Left lung (tissue), 14 donors: ENCODE measurements around the gene TBC1D23. TPM values are rescaled to one million over a fixed set of nuclear protein-coding genes. Genes with fewer than 3 reads are reported as not detected.

Experiments
- ATAC-seq: fragments of 200-7000 bp; cut with Tn5 transposase; one replicate; pipeline ENCODE4 v1.9.1; 2020; ENCODE audit warnings: moderate library complexity
- DNase-seq, 4 donors: peaks; one replicate each; pipeline ENCODE4 v3.0.0-alpha.2; 2013 to 2020
- H3K27ac ChIP-seq, 2 donors: fragments of 200-600 bp; sonication (generic) in 1 of 2; one replicate each; pipeline versions ENCODE4 v1.5.0 to v1.8.0; 2020 to 2021
- H3K27me3 ChIP-seq, 2 donors: fragments of 200-600 bp; sonication (generic) in 1 of 2; one replicate each; pipeline versions ENCODE4 v1.5.0 to v1.8.0; 2020 to 2021
- H3K36me3 ChIP-seq, 2 donors: fragments of 200-600 bp; sonication (generic) in 1 of 2; one replicate each; pipeline versions ENCODE4 v1.5.0 to v1.8.0; 2020 to 2021
- H3K4me1 ChIP-seq, 2 donors: fragments of 200-600 bp; one replicate each; pipeline ENCODE4 v1.8.0; 2021
- H3K4me3 ChIP-seq, 2 donors: fragments of 200-600 bp; sonication (generic) in 1 of 2; one replicate each; pipeline versions ENCODE4 v1.5.0 to v1.8.0; 2020 to 2021; ENCODE audit warnings: mild to moderate bottlenecking in 1 of 2
- H3K9me3 ChIP-seq, 2 donors: fragments of 200-600 bp; sonication (generic) in 1 of 2; one replicate each; pipeline versions ENCODE4 v1.5.0 to v1.8.0; 2020 to 2021
- intact Hi-C, 2 donors: fragments of 100-400 bp; cut with DNase I; formaldehyde crosslinking; loops; one replicate each; pipeline versions ENCODE4 v1.11.2 to v1.14.2; 2022
- long read RNA-seq, 12 donors: library from polyadenylated mRNA in 2 of 12; unstranded in 2 of 12; transcript quantifications; one replicate each; pipeline ENCODE4 v2.0.0 and lab custom pipeline, GENCODE V29; 2019 to 2026
- polyA plus RNA-seq, 6 donors: library from polyadenylated mRNA; unstranded; fragments of 120-200 nt; gene quantifications; one replicate each; pipeline ENCODE4 v1.2.1, GENCODE V29; 2013; ENCODE audit not compliant: insufficient read length in 6 of 6
- total RNA-seq, 2 donors: library from RNA; stranded (reverse); fragmentation: NEBNext Ultra II Directional; extraction: Animal tissue kit (Norgen Biotek cat#: 25700); gene quantifications; one replicate each; pipeline ENCODE4 v1.2.1, GENCODE V29; 2021
- TF ChIP-seq, protein P1 (sequence below), 2 donors: fragments of 200-600 bp; sonication (generic) in 1 of 2; IDR thresholded peaks; one replicate each; pipeline versions ENCODE4 v1.5.0 to v1.8.0; 2021; ENCODE audit warnings: antibody characterized with exemption in 2 of 2
- donor health status: DM: no; HTN: yes; CAD: no.
- donor health status: DM: no; HTN: no; CAD: no.

The TBC1D23 gene
- total RNA-seq: 10 to 100 TPM; 44.4 to 46.3 TPM
- polyA plus RNA-seq: 10 to 100 TPM; 31.6 to 43.1 (median 35.6) TPM
- long read RNA-seq, donor 1, partial matches to known transcripts: 9 of 15 reads
- long read RNA-seq, donor 1, other reads (novel, unspliced or antisense): 0 of 15 reads
- long read RNA-seq, donor 2, partial matches to known transcripts: 0 of 7 reads
- long read RNA-seq, donor 2, other reads (novel, unspliced or antisense): 0 of 7 reads
- long read RNA-seq, donor 3, partial matches to known transcripts: 0 of 4 reads
- long read RNA-seq, donor 3, other reads (novel, unspliced or antisense): 0 of 4 reads
- long read RNA-seq, donor 4, partial matches to known transcripts: 2 of 6 reads
- long read RNA-seq, donor 4, other reads (novel, unspliced or antisense): 2 of 6 reads
- long read RNA-seq, donor 5, partial matches to known transcripts: 0 of 6 reads
- long read RNA-seq, donor 5, other reads (novel, unspliced or antisense): 0 of 6 reads
- long read RNA-seq, donor 6, partial matches to known transcripts: 0 of 5 reads
- long read RNA-seq, donor 6, other reads (novel, unspliced or antisense): 0 of 5 reads
- long read RNA-seq, donor 7, partial matches to known transcripts: 0 of 3 reads
- long read RNA-seq, donor 7, other reads (novel, unspliced or antisense): 0 of 3 reads
- long read RNA-seq, donor 8, transcript TBC1D23-204 (4 exons, 2,304 nt): major isoform, 5 of 8 reads
- long read RNA-seq, donor 8, partial matches to known transcripts: 0 of 8 reads
- long read RNA-seq, donor 8, other reads (novel, unspliced or antisense): 0 of 8 reads
- long read RNA-seq, donor 9, partial matches to known transcripts: 0 of 1 reads
- long read RNA-seq, donor 9, other reads (novel, unspliced or antisense): 0 of 1 reads
- long read RNA-seq, donor 10, partial matches to known transcripts: 2 of 9 reads
- long read RNA-seq, donor 10, other reads (novel, unspliced or antisense): 6 of 9 reads
- long read RNA-seq, donor 11, partial matches to known transcripts: 12 of 14 reads
- long read RNA-seq, donor 11, other reads (novel, unspliced or antisense): 0 of 14 reads
- long read RNA-seq, donor 12, transcript TBC1D23-202 (19 exons, 3,677 nt): major isoform, 6 of 8 reads
- long read RNA-seq, donor 12, partial matches to known transcripts: 0 of 8 reads
- long read RNA-seq, donor 12, other reads (novel, unspliced or antisense): 0 of 8 reads

DNA sequence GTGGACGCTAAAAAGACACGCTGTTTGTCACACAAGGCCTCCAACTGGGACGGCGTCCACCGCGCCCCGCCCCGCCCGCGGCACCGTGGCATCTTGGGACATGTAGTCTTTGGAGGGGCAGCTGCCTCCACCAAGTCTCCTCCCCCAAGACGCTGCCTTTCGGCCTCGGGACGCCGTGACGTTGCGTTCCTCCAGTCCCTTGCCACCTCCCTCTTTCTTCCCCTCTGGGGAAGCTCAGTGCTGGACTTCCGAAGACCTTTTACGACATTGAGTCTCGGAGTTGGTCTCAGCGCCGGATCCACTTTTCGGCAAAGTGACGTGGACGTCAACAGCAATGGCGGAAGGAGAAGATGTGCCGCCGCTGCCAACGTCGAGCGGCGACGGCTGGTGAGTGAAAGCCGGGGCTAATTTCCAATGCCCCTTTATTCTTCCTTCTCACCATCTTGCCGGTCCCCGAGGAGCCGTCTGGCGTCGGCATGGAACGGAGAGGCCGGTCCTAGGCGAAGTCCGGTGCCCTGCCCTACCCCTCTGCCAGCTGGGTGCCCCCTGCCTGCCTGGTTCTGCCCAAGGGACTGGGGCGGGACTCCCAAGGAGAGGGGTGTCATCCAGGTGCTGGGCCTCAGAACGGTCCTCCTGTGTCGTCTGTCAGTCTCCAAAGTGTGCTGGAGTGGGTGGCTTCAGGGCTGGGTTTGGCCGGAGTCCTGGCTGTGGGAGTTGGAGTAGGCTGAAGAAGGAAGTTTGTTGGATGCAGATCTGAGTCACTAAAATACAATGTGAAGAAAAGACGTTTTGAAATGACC is at the start of gene TBC1D23:
Gene TBC1D23, plus strand, starts transcription at position 308 of the 800 bp plus-strand sequence. Its CDS starts 27 bp downstream, at position 335.
- TF ChIP-seq, protein P1, sequence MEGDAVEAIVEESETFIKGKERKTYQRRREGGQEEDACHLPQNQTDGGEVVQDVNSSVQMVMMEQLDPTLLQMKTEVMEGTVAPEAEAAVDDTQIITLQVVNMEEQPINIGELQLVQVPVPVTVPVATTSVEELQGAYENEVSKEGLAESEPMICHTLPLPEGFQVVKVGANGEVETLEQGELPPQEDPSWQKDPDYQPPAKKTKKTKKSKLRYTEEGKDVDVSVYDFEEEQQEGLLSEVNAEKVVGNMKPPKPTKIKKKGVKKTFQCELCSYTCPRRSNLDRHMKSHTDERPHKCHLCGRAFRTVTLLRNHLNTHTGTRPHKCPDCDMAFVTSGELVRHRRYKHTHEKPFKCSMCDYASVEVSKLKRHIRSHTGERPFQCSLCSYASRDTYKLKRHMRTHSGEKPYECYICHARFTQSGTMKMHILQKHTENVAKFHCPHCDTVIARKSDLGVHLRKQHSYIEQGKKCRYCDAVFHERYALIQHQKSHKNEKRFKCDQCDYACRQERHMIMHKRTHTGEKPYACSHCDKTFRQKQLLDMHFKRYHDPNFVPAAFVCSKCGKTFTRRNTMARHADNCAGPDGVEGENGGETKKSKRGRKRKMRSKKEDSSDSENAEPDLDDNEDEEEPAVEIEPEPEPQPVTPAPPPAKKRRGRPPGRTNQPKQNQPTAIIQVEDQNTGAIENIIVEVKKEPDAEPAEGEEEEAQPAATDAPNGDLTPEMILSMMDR (IDR thresholded peaks at IDR 0.05): no peak
- DNase-seq (peak; percentile 98 to 100 (median 100)), ATAC-seq (peak; percentile 99)
- intact Hi-C loops: no loop called here
- Histone ChIP-seq H3K27ac (peak within 1 kb of the TSS; percentile 96 to 97), H3K27me3 (no peaks in the 10 kb centered on the region), H3K9me3 (no peaks in the 10 kb centered on the region), H3K36me3 (no peaks in the 10 kb centered on the region), H3K4me1 (peaks cover 12 to 39% of the 10 kb centered on the region in 2 donors), H3K4me3 (peak within 1 kb of the TSS; percentile 92 to 96)

DNA sequence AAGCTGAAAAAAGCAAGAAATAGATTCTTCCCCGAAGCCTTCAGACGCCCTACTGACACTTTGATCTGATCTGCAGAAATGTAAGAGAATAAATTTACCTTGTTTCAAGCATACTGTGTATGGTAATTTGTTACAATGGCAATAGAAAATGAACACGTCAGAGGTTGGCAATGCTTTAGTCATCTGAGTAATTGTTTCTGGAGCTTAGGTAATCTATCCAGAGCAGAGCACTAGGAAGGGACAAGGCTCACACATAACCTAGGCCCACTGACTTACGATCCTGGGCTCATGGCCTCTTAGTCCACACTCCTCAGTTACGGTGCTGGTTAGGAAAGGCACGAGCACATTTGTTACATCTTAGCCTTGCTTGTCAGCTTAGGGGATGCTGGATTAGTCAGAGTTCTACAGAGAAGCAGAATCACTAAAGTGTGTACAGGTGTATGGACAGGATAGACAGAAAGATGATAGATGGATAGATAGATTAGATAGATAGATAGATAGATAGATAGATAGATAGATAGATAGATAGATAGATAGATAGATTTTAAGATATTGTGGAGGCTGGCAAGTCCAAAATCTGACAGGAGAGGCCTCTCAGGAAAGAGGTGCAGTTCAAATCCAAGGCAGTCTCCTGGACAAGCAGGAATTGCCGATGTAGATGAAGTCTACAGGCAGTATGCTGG is 46.8 kb upstream of the TBC1D23 start:
- no peak for ATAC-seq
- Histone ChIP-seq H3K4me1 (peaks cover 7 to 8% of the 10 kb centered on the region in 2 donors), H3K36me3 (no peaks in the 10 kb centered on the region), H3K4me3 (no peak overlapping the region), H3K9me3 (peaks cover 0 to under 1% of the 10 kb centered on the region in 2 donors), H3K27me3 (no peaks in the 10 kb centered on the region), H3K27ac (no peak overlapping the region)
- intact Hi-C loops: no loop called here
- no peak for DNase-seq
- TF ChIP-seq, protein P1 (IDR thresholded peaks at IDR 0.05): no peak

GRCh38 chr3:100214574-100214964 is 46.2 kb upstream of the TBC1D23 start:
- TF ChIP-seq, protein P1 (IDR thresholded peaks at IDR 0.05): no peak
- intact Hi-C loops: no loop called here
- Histone ChIP-seq H3K27ac (no peak overlapping the region), H3K27me3 (no peaks in the 10 kb centered on the region), H3K9me3 (peaks cover 0 to 5% of the 10 kb centered on the region in 2 donors), H3K36me3 (no peaks in the 10 kb centered on the region), H3K4me1 (peaks cover 6 to 8% of the 10 kb centered on the region in 2 donors), H3K4me3 (no peak overlapping the region)
- ATAC-seq (no peak), DNase-seq (no peak)

- DNase-seq (no peak), ATAC-seq (no peak)
- Histone ChIP-seq H3K4me1 (no peaks in the 10 kb centered on the region), H3K36me3 (no peaks in the 10 kb centered on the region), H3K27me3 (no peaks in the 10 kb centered on the region), H3K27ac (no peak overlapping the region), H3K9me3 (peaks cover 0 to 9% of the 10 kb centered on the region in 2 donors), H3K4me3 (no peak overlapping the region)
- TF ChIP-seq, protein P1 (IDR thresholded peaks at IDR 0.05): no peak
- intact Hi-C loops: no loop called here
These were observed 44.1 kb upstream of the TBC1D23 start for GRCh38 chr3:100216713-100217112.
